22Rv1 (cell line): Measurements from ENCODE around the gene OR4S2.

ENCODE experiments used
- H3K27ac ChIP-seq: fragments of 450-650 bp; 2 replicates; pipeline ENCODE4 v1.5.1; 2017
- ZFX ChIP-seq: fragments of 450-650 bp; IDR thresholded peaks from 2 replicates; pipeline ENCODE4 v1.6.1; 2017; ENCODE audit warnings: antibody characterized with exemption, borderline replicate concordance
- TF ChIP-seq, protein P1 (sequence below): fragments of 450-650 bp; IDR thresholded peaks from 2 replicates; pipeline ENCODE4 v1.5.1; 2017; ENCODE audit warnings: mild to moderate bottlenecking

The OR4S2 gene

DNA sequence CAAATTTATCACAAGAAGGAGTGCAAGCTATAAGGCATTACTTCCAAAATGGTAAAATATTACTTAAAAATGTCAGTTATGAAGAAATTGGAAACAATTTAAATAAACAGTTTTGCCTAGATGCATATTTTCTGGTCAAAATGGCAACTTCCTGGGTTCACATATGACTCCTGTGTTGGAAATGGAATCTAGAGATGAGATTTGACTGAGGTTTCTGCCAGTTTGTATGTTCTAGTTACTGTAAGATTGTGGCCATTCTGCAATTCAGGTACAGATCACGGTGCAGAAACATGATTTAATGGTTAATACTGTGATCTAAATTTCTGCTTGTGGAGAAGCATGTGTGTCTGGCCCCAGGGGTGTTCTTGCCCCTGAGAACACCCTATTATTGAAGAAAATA lies 10.5 kb downstream of the OR4S2 start:
- TF ChIP-seq, protein P1, sequence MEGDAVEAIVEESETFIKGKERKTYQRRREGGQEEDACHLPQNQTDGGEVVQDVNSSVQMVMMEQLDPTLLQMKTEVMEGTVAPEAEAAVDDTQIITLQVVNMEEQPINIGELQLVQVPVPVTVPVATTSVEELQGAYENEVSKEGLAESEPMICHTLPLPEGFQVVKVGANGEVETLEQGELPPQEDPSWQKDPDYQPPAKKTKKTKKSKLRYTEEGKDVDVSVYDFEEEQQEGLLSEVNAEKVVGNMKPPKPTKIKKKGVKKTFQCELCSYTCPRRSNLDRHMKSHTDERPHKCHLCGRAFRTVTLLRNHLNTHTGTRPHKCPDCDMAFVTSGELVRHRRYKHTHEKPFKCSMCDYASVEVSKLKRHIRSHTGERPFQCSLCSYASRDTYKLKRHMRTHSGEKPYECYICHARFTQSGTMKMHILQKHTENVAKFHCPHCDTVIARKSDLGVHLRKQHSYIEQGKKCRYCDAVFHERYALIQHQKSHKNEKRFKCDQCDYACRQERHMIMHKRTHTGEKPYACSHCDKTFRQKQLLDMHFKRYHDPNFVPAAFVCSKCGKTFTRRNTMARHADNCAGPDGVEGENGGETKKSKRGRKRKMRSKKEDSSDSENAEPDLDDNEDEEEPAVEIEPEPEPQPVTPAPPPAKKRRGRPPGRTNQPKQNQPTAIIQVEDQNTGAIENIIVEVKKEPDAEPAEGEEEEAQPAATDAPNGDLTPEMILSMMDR: no peak
- TF ChIP-seq ZFX: no peak
- H3K27ac ChIP-seq: no peak overlapping the region

DNA sequence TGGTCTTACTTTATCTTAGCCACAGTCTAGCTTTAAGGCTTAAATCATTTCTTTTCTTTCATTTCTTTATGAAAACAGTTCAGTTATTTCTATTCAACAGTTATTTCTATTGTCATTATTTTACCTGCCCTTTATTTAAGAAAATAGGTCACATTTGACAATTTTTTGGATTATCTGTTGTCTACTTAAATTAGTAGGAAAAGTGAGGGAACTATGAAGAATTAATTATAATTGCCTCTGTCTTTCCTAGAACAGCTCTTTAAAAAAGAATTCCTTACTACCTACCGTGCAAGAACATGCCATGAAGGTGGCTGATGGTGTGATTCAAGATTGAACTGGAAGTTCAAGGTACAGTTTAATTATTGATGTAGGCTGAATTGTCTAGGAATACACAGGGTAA lies 13.8 kb downstream of the OR4S2 start, which contains the start of gene OR4C6:
Gene OR4C6 (plus strand): TSS at position 301 of the 400 bp plus-strand sequence. CDS start 2,966 bp downstream, outside the sequence.
- TF ChIP-seq ZFX: no peak
- TF ChIP-seq, protein P1: no peak
- H3K27ac ChIP-seq: no peak within 1 kb of the TSS

DNA sequence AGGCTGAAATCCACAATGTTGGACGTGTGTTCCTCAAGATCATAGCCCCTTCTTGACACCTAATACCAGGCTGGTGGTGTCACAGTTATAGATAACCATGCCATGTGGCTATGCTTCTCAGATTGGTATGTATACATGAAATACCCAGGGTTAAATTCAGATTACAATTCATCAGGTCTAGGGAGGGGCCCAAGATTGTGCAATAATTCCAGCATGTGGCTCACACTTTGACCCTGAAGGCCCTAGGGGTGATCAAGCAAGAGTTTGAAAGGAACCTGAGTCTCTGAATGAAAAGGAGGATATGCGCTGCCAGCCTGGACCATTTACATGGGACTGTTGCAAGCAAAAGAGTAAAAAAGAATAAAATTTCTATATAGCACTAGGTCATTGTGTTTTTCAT lies 21.2 kb downstream of the OR4S2 start:
- H3K27ac ChIP-seq: no peak overlapping the region
- TF ChIP-seq ZFX: no peak
- TF ChIP-seq, protein P1: no peak

DNA sequence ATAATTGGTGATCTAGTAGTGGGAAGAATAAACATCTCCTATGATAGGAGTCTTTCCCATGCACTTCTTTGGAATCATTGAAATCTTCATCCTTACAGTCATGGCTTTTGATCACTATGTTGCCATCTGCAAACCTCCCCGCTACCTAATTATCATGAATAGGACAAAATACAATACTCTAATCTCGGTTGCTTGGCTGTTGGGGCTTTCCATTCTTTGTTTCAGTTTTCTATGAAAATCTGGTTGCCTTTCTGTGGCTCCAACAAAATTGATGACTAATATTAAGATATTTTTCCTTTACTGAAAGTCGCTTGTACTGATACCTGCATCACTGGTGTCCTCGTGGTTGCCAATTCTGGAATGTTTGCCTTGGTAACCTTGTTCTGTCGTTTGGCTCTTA lies 25.7 kb downstream of the OR4S2 start:
- H3K27ac ChIP-seq: no peak overlapping the region
- TF ChIP-seq, protein P1: no peak
- TF ChIP-seq ZFX: no peak

DNA sequence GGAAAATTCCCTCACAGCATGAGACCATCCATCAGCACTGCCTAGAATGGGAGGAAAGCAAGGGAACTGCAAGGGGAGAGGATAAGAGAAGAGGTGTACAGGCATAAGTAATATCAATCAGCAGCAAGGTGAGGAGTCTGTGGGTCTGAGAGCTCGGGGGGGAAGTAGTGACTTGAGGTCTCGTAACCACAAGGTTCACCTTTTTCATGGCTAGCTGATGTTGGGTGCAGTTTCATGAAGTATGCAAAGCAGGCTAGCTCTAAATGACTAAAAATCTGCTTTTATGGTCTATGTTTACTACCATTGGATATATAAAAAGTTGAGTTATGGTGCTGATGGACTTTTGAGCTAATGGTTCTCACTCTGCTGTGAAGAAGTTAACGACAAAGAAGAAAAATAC lies 49.7 kb downstream of the OR4S2 start:
- no peak for TF ChIP-seq ZFX
- TF ChIP-seq, protein P1: no peak
- H3K27ac ChIP-seq: no peak overlapping the region

DNA sequence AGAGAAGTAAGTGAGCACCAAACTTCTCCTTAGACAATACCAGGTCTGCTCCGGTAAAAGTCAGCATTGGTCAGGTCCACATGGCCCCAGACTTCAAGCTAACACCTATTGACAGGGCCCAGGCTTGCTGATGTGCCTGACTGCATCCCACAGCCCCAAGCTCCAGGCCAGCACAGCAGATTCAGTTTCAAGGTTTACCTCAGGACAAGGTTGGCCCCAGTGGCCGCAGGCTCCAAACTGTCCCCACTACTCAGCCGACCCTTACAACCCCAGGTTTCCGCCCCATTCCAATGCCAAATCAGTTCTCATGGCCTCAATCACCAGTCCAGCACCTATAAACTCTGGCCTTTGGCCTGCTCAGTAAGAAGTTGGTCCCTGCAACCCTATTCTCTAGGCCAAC lies 53.3 kb downstream of the OR4S2 start:
- H3K27ac ChIP-seq: no peak overlapping the region
- TF ChIP-seq, protein P1: no peak
- no peak for TF ChIP-seq ZFX
